Measurements from ENCODE around the gene TRABD2B. TPM values are rescaled to one million over a fixed set of nuclear protein-coding genes. Genes with fewer than 3 reads are reported as not detected.

The TRABD2B gene
- total RNA-seq, 3 donors from 2014 or later (not counting 1 experiment from before 2014, with no cell fraction given), result not detected

DNA sequence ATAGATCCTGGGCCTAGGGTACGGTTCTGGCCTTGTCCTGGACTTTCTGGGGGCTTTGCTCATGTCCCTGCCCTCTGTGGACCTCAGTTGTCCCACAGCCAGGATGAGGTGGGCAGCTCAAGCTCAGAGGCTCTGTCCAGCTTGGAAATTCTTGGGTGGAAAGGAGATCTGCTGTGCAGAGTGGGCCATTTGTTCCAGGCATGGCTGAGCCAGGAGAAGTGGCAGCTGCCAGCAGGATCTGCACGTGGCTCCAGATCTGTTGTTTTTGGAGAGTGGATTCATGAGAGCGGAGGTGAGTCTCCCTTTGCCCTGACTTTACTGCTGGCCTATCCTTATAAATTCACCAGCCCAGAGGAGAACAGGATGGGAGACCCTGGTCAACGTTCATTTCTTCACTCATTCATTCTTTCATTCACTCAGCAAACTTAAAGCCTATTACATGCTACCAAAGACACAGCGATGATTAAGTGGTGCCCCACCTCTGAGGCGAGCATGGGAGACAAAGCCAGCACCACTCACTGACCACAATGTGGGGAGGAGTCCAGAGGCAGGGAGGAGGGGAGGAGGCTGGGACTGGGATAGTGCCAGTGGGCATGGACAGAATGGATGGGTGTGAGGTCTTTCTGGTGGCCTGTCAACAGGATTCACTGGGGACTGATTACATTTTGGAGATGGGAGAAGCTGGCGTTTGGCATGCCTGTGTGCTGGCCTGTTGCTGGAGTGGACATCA lies 205.1 kb downstream of the TRABD2B start:
- no peak for ATAC-seq
- Mint-ChIP-seq H3K27me3 (ENCODE audit: low read depth in 2 of 2) (peaks cover 0 to 6% of the 10 kb centered on the region in 2 donors), H3K4me1 (no peaks in the 10 kb centered on the region), H3K36me3 (no peaks in the 10 kb centered on the region), H3K4me3 (no peak overlapping the region), H3K27ac (no peak overlapping the region), H3K9me3 (no peaks in the 10 kb centered on the region)
- Histone ChIP-seq H3K27ac (ENCODE audit: low read length) (no peak overlapping the region), H3K4me1 (ENCODE audit: control insufficient read depth, insufficient read depth, low read length) (no peaks in the 10 kb centered on the region), H3K4me3 (ENCODE audit: low read length) (no peak overlapping the region), H3K9me3 (ENCODE audit: control insufficient read depth, insufficient read depth, low read length) (no peaks in the 10 kb centered on the region), H3K36me3 (ENCODE audit: control insufficient read depth, insufficient read depth, low read length) (no peaks in the 10 kb centered on the region), H3K27me3 (ENCODE audit: control insufficient read depth, insufficient read depth, low read length) (no peaks in the 10 kb centered on the region)
- no peak for DNase-seq
- TF ChIP-seq, protein P1, sequence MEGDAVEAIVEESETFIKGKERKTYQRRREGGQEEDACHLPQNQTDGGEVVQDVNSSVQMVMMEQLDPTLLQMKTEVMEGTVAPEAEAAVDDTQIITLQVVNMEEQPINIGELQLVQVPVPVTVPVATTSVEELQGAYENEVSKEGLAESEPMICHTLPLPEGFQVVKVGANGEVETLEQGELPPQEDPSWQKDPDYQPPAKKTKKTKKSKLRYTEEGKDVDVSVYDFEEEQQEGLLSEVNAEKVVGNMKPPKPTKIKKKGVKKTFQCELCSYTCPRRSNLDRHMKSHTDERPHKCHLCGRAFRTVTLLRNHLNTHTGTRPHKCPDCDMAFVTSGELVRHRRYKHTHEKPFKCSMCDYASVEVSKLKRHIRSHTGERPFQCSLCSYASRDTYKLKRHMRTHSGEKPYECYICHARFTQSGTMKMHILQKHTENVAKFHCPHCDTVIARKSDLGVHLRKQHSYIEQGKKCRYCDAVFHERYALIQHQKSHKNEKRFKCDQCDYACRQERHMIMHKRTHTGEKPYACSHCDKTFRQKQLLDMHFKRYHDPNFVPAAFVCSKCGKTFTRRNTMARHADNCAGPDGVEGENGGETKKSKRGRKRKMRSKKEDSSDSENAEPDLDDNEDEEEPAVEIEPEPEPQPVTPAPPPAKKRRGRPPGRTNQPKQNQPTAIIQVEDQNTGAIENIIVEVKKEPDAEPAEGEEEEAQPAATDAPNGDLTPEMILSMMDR (IDR thresholded peaks at IDR 0.05), result no peak
- intact Hi-C loops (cut with micrococcal nuclease), result no loop called here
- WGBS (ENCODE audit: insufficient coverage), result 79% methylated on average over 7 of the region's 7 CpGs

DNA sequence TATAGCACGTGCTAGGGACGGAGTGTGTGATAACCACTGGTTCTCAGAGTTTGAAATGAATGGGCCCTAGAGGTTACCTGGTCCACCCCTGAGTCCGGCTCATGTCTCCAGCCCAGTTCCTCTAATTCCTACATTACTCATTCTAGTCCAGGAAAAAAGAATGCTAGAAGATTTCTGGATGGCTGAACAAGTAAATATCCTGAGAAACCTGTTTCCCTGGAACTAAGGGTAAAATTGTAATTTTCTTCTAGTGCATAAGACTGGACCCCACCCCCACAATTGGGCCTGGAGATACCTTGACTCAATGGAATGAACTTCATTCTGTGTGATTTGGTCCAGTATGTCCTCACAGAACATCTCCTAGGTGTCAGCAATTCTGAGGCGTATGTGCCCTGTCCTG lies 208.4 kb downstream of the TRABD2B start:
- ATAC-seq, result no peak
- WGBS (ENCODE audit: insufficient coverage), result 94% methylated on average over 4 of the region's 4 CpGs
- Mint-ChIP-seq H3K4me1 (no peaks in the 10 kb centered on the region), H3K9me3 (no peaks in the 10 kb centered on the region), H3K27me3 (ENCODE audit: low read depth in 2 of 2) (peaks cover 0 to 9% of the 10 kb centered on the region in 2 donors), H3K27ac (no peak overlapping the region), H3K4me3 (no peak overlapping the region), H3K36me3 (no peaks in the 10 kb centered on the region)
- Histone ChIP-seq H3K4me3 (ENCODE audit: low read length) (no peak overlapping the region), H3K36me3 (ENCODE audit: control insufficient read depth, insufficient read depth, low read length) (no peaks in the 10 kb centered on the region), H3K4me1 (ENCODE audit: control insufficient read depth, insufficient read depth, low read length) (no peaks in the 10 kb centered on the region), H3K27ac (ENCODE audit: low read length) (no peak overlapping the region), H3K27me3 (ENCODE audit: control insufficient read depth, insufficient read depth, low read length) (no peaks in the 10 kb centered on the region), H3K9me3 (ENCODE audit: control insufficient read depth, insufficient read depth, low read length) (no peaks in the 10 kb centered on the region)
- DNase-seq, result no peak
- TF ChIP-seq, protein P1 (IDR thresholded peaks at IDR 0.05), result no peak
- intact Hi-C loops (cut with micrococcal nuclease), result no loop called here

DNA sequence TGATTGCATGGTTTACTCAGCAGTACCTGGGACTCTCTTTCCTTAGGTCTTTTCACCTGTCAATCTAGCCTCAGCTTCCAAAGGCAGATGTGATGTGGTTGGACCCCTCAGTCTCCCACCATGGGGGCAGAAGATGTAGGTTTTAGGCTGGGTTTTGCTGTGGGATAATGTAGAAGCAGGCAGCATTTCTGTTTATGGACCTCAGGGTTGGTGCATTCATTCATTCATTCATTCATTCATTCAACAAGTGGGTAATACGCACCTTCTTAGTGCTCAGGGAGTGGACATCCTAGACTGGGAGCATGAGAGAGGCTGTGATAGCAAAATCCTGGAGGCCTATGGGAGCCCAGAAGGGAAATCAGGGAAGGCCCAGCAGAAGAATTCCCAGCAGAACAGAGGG lies 209.6 kb downstream of the TRABD2B start:
- DNase-seq, result no peak

More for the DNA sequence above, 209.6 kb downstream of the TRABD2B start:
- no peak overlapping the region for H3K4me3 ChIP-seq (ENCODE audit: low read length)
- no peak overlapping the region for H3K27ac Mint-ChIP-seq
- ATAC-seq, result no peak
- no peaks in the 10 kb centered on the region for H3K9me3 Mint-ChIP-seq
- no peaks in the 10 kb centered on the region for H3K4me1 ChIP-seq (ENCODE audit: control insufficient read depth, insufficient read depth, low read length)
- H3K36me3 ChIP-seq (ENCODE audit: control insufficient read depth, insufficient read depth, low read length), result no peaks in the 10 kb centered on the region
- no peaks in the 10 kb centered on the region for H3K9me3 ChIP-seq (ENCODE audit: control insufficient read depth, insufficient read depth, low read length)
- TF ChIP-seq, protein P1 (IDR thresholded peaks at IDR 0.05), result no peak
- peaks cover 0 to 9% of the 10 kb centered on the region in 2 donors for H3K27me3 Mint-ChIP-seq (ENCODE audit: low read depth in 2 of 2)
- H3K4me1 Mint-ChIP-seq, result no peaks in the 10 kb centered on the region
- H3K4me3 Mint-ChIP-seq, result no peak overlapping the region
- no peaks in the 10 kb centered on the region for H3K36me3 Mint-ChIP-seq
- no peaks in the 10 kb centered on the region for H3K27me3 ChIP-seq (ENCODE audit: control insufficient read depth, insufficient read depth, low read length)
- intact Hi-C loops (cut with micrococcal nuclease), result no loop called here
- no peak overlapping the region for H3K27ac ChIP-seq (ENCODE audit: low read length)
- WGBS (ENCODE audit: insufficient coverage), result 100% methylated on average over 1 of the region's 1 CpG

All from natural killer cell (primary cell).